ENCODE data around the gene SERPINF2.
"Not testable (repeated sequence)": the region's sequence is repeated elsewhere in the genome, so short reads cannot be mapped to it uniquely, and the experiment has no call there.

Gene SERPINF2

DNA sequence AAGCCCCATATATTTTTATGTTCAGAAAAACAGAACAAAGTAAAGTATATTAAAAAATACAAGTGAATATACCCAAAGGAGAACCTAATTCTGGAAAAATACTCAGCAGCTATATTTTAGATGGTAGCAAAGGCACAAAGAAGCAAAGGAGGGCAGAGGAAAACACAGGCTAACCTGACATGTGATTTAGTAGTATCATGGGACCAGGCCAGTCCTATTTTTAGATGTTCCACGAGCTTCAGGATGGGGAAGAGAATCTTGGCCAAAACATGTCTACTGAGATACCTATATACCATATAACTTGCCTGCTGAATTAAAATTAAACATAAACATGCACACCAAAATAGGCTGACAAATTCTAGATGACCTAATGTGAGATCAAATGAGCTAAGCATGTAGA, 54.1 kb downstream of the SERPINF2 start:
- no peak for DNase-seq

- no peak for DNase-seq
Observed at GRCh38 chr17:1797323-1797722, 54.7 kb downstream of the SERPINF2 start.

DNA sequence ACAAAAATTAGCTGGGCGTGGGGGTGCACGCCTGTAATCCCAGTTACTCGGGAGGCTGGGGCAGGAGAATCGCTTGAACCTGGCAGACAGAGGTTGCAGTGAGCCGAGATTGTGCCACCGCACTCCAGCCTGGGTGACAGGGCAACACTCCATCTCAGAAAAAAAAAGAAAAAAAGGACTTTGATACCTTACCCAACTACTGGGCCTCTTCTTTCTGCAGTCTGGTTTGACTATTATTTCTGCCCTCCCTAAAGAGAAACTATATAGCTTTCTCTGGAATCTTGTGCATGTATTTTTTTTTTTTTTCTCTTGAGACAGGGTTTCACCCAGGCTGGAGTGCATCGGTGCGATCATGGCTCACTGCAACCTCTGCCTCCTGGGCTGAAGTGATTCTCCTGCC, 55.2 kb downstream of the SERPINF2 start:
- DNase-seq, result not testable (repeated sequence)

GRCh38 chr17:1800240-1800639, 57.6 kb downstream of the SERPINF2 start:
- DNase-seq, result no peak

- no peak for DNase-seq
Observed at GRCh38 chr17:1800712-1801111, 58.0 kb downstream of the SERPINF2 start.

- no peak for DNase-seq
Observed at GRCh38 chr17:1802429-1802828, 59.8 kb downstream of the SERPINF2 start.

- DNase-seq, result no peak
Observed at GRCh38 chr17:1803280-1803679, 60.6 kb downstream of the SERPINF2 start.

All from NCI-H446 (cell line).